Measurements from ENCODE around the gene PRIMA1. TPM values are rescaled to one million over a fixed set of nuclear protein-coding genes. Genes with fewer than 3 reads are reported as not detected.

PRIMA1 gene
- total RNA-seq, 6 experiments from 2014 or later: 0.31 to 0.95 (median 0.43) TPM; not detected in 2

- H3K9me3 ChIP-seq: no peaks in the 10 kb centered on the region
- intact Hi-C loops (cut with DNase I): no loop called here
- WGBS (ENCODE audit: insufficient coverage, low coverage, low lambda C conversion rate, missing lambda C conversion rate): 39% methylated on average over 4 of the region's 7 CpGs
- H3K4me1 ChIP-seq: no peaks in the 10 kb centered on the region
- no peaks in the 10 kb centered on the region for H3K36me3 ChIP-seq
- H3K4me3 ChIP-seq: no peak overlapping the region
- no peak for DNase-seq
- TF ChIP-seq POLR2A (IDR thresholded peaks at IDR 0.05): no peak
- ATAC-seq: no peak
- no peak overlapping the region for H3K27ac ChIP-seq
- no peaks in the 10 kb centered on the region for H3K27me3 ChIP-seq
These were observed 56.5 kb downstream of the PRIMA1 start for GRCh38 chr14:93731753-93732152.

- Histone ChIP-seq H3K4me3 (no peak overlapping the region), H3K9me3 (no peaks in the 10 kb centered on the region), H3K4me1 (no peaks in the 10 kb centered on the region), H3K36me3 (no peaks in the 10 kb centered on the region), H3K27ac (no peak overlapping the region), H3K27me3 (no peaks in the 10 kb centered on the region)
- ATAC-seq: no peak
- WGBS (ENCODE audit: insufficient coverage, low coverage, low lambda C conversion rate, missing lambda C conversion rate): 70% methylated on average over 10 of the region's 10 CpGs
- TF ChIP-seq POLR2A (IDR thresholded peaks at IDR 0.05) (no peak), CTCF (IDR thresholded peaks at IDR 0.05) (no peak)
- intact Hi-C loops (cut with DNase I): no loop called here
- no peak for DNase-seq
These were observed 58.3 kb downstream of the PRIMA1 start for GRCh38 chr14:93729993-93730392.

GRCh38 chr14:93728651-93729016 is 59.7 kb downstream of the PRIMA1 start:
- Histone ChIP-seq H3K4me3 (no peak overlapping the region), H3K4me1 (no peaks in the 10 kb centered on the region), H3K36me3 (no peaks in the 10 kb centered on the region), H3K27ac (no peak overlapping the region), H3K27me3 (no peaks in the 10 kb centered on the region), H3K9me3 (no peaks in the 10 kb centered on the region)
- DNase-seq (no peak), ATAC-seq (no peak)
- TF ChIP-seq CTCF (IDR thresholded peaks at IDR 0.05) (no peak), POLR2A (IDR thresholded peaks at IDR 0.05) (no peak)
- 88% methylated on average over 4 of the region's 8 CpGs for WGBS (ENCODE audit: insufficient coverage, low coverage, low lambda C conversion rate, missing lambda C conversion rate)
- intact Hi-C loops (cut with DNase I): no loop called here

- ATAC-seq: no peak
- WGBS (ENCODE audit: insufficient coverage, low coverage, low lambda C conversion rate, missing lambda C conversion rate): 82% methylated on average over 8 of the region's 19 CpGs
- TF ChIP-seq CTCF (IDR thresholded peaks at IDR 0.05) (no peak), POLR2A (IDR thresholded peaks at IDR 0.05) (no peak)
These were observed 60.2 kb downstream of the PRIMA1 start for GRCh38 chr14:93727917-93728650.

GRCh38 chr14:93727039-93727740 is 61.1 kb downstream of the PRIMA1 start:
- H3K9me3 ChIP-seq: no peaks in the 10 kb centered on the region
- no peak overlapping the region for H3K4me3 ChIP-seq
- no peaks in the 10 kb centered on the region for H3K27me3 ChIP-seq
- TF ChIP-seq POLR2A (IDR thresholded peaks at IDR 0.05) (no peak), CTCF (IDR thresholded peaks at IDR 0.05) (no peak)
- DNase-seq (no peak), ATAC-seq (no peak)
- intact Hi-C loops (cut with DNase I): no loop called here
- no peaks in the 10 kb centered on the region for H3K36me3 ChIP-seq
- no peak overlapping the region for H3K27ac ChIP-seq
- WGBS (ENCODE audit: insufficient coverage, low coverage, low lambda C conversion rate, missing lambda C conversion rate): 75% methylated on average over 9 of the region's 23 CpGs
- no peaks in the 10 kb centered on the region for H3K4me1 ChIP-seq

More at GRCh38 chr14:93727917-93728650, 60.2 kb downstream of the PRIMA1 start:
- Histone ChIP-seq H3K9me3 (no peaks in the 10 kb centered on the region), H3K4me1 (no peaks in the 10 kb centered on the region), H3K27ac (no peak overlapping the region), H3K27me3 (no peaks in the 10 kb centered on the region), H3K4me3 (no peak overlapping the region), H3K36me3 (no peaks in the 10 kb centered on the region)
- DNase-seq: no peak
- intact Hi-C loops (cut with DNase I): no loop called here
